Activated CD4-positive, CD25-positive, alpha-beta regulatory T cell treated with anti-CD3 and anti-CD28 coated beads, Interleukin-2, amount 50 U/mL, for 16 hours (primary cell): ENCODE results near the gene SEMA4B.
A peak's percentile ranks its signal among the peaks of the same experiment; 100 is the strongest.
"Not testable (repeated sequence)": the region's sequence is repeated elsewhere in the genome, so short reads cannot be mapped to it uniquely, and the experiment has no call there.

ENCODE experiments used
- DNase-seq: peaks from one replicate; pipeline ENCODE4 v3.0.0-alpha.2; 2020; ENCODE audit warnings: low read depth, low spot score

The SEMA4B gene

GRCh38 chr15:90257776-90258175, 56.6 kb downstream of the SEMA4B start:
- DNase-seq: no peak

- no peak for DNase-seq
These were observed 58.4 kb downstream of the SEMA4B start for GRCh38 chr15:90259524-90259923.

GRCh38 chr15:90260731-90261130, 59.6 kb downstream of the SEMA4B start:
- not testable (repeated sequence) for DNase-seq

- DNase-seq: no peak
These were observed 60.7 kb downstream of the SEMA4B start for GRCh38 chr15:90261811-90262210.

- DNase-seq: no peak
These were observed 61.3 kb downstream of the SEMA4B start for GRCh38 chr15:90262426-90262825.

GRCh38 chr15:90264671-90265070, 63.5 kb downstream of the SEMA4B start:
- DNase-seq: no peak

GRCh38 chr15:90265271-90266060, 64.3 kb downstream of the SEMA4B start, which contains the start of gene NGRN:
Gene NGRN, plus strand, starts transcription at chr15:90265672. Its CDS starts 41 bp downstream, at chr15:90265713.
- peak; percentile 80 for DNase-seq

GRCh38 chr15:90266061-90266431, 64.9 kb downstream of the SEMA4B start:
- no peak for DNase-seq

GRCh38 chr15:90266485-90266884, 65.4 kb downstream of the SEMA4B start:
- DNase-seq: no peak

- DNase-seq: no peak
These were observed 67.3 kb downstream of the SEMA4B start for GRCh38 chr15:90268415-90268814.

GRCh38 chr15:90270502-90271150, 69.5 kb downstream of the SEMA4B start:
- no peak for DNase-seq

GRCh38 chr15:90271459-90272166, 70.5 kb downstream of the SEMA4B start:
- DNase-seq: no peak

GRCh38 chr15:90278467-90278866, 77.3 kb downstream of the SEMA4B start:
- DNase-seq: not testable (repeated sequence)
